ENCODE results near the gene MAGEA4.

DNA sequence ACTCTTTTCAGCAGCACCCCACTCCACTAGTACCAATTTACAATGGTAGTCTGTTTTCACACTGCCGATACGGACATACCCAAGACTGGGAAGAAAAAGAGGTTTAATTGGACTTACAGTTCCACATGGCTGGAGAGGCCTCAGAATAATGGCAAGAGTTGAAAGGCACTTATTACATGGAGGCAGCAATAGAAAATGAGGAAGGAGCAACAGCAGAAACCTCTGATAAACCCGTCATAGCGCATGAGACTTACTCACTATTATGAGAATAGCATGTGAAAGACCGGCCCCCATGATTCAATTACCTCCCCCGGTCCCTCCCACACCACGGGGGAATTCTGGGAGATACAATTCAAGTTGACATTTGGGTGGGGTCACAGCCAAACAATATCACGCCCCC lies 34.1 kb upstream of the MAGEA4 start:
- TF ChIP-seq, protein P1, sequence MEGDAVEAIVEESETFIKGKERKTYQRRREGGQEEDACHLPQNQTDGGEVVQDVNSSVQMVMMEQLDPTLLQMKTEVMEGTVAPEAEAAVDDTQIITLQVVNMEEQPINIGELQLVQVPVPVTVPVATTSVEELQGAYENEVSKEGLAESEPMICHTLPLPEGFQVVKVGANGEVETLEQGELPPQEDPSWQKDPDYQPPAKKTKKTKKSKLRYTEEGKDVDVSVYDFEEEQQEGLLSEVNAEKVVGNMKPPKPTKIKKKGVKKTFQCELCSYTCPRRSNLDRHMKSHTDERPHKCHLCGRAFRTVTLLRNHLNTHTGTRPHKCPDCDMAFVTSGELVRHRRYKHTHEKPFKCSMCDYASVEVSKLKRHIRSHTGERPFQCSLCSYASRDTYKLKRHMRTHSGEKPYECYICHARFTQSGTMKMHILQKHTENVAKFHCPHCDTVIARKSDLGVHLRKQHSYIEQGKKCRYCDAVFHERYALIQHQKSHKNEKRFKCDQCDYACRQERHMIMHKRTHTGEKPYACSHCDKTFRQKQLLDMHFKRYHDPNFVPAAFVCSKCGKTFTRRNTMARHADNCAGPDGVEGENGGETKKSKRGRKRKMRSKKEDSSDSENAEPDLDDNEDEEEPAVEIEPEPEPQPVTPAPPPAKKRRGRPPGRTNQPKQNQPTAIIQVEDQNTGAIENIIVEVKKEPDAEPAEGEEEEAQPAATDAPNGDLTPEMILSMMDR (IDR thresholded peaks at IDR 0.05; ENCODE audit: low read length), result no peak
- TF ChIP-seq EZH2 (IDR thresholded peaks at IDR 0.05; ENCODE audit: borderline replicate concordance, low read length), result no peak

Data from OCI-LY1 (cell line).